ENCODE data around the gene TTLL11.
A peak's percentile ranks its signal among the peaks of the same experiment; 100 is the strongest.

The TTLL11 gene

DNA sequence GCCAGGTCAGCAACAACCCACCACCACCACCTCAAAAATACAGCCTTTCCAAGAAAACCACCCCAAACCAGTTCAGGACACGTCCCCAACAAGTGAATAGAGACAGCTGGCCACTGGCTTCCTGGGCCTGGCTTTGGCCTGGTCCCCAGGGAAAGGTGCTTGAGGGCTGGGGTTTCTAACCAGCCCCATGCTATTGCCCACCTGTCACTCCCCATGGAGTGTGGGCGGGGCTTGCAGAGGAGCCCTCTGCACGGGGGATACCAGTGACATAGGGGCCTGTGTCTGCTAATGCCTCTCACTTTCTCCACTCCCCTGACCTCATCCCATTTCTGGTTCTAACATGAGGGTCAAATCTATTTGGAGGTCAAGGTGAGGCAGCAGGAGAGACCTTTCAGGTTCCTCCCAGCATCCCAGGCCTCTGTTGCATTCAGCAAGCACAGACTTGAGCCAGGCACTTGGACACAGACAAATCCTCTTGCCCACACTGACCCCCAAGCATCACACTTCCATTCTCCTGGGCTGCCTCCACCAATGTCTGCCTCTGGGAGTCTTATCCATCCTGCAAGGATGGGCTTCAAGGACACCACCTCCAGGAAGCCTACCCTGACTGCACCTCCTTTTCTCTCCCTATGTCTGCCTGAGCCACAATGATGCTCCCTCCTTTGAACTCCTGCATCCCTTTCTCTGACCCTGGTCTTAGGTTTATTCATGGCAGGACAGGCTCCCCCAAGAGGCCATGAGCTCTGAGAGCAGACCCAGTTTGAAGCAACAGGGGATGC is 16.1 kb upstream of the TTLL11 start:
- no peak for DNase-seq

GRCh38 chr9:122107291-122107805 is 14.2 kb upstream of the TTLL11 start:
- DNase-seq = no peak

DNA sequence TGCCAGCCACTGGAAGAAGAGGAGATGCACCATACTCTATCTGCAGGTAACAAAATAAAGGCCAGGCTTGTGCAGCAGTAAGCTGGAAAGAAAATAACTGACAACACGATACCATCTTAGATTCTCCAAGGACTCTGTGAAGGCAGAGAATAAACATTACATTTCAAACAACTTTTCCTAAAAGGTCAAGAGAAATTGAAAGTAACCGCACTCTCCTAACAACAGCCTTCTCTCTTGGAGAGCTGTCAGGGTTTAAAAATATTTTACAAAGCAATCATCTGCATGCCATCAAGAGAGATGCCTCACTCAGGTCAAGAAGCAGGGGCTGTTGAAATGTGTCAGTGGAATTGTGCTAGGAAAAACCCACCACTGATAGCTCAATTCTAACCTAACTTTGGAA is 13.5 kb upstream of the TTLL11 start:
- DNase-seq = no peak

DNA sequence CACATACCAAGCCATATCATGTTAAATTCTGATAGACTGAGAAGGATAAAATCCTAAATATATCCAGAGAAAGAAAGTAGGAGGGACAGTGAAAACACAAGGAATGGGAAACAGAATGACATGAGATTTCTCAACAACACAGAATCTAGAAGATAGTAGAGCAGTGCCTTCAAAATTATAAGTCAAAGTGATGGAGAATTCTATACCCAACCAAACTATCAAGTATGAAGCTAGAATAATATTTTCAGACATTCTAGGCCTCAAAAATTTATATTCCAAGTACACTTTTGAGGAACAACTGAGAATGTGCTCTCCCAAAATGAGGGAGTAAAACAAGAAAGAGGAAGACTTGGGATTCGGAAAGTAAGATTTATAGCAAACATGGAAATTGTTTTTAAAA is 10.9 kb upstream of the TTLL11 start:
- no peak for DNase-seq

DNA sequence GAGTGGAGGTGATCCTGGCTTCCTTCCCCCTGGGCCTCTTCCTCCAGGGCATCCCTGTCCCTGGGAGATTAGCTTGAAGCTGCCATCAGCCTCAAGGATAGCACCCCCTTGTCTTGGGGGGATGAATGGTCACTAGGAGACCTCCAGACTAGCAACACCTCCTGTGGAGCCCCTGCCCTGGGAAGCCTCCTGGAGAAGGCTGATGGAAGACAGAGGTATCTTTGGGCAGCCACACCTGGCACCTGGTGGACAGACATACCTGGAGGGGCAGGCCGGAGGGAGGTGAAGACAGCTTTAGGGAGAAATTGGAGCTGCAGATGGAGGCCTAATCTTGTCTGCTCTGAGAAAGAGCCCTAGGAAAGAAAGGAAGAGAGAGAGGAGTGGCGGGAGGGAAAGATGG is 9.0 kb upstream of the TTLL11 start:
- no peak for DNase-seq

DNA sequence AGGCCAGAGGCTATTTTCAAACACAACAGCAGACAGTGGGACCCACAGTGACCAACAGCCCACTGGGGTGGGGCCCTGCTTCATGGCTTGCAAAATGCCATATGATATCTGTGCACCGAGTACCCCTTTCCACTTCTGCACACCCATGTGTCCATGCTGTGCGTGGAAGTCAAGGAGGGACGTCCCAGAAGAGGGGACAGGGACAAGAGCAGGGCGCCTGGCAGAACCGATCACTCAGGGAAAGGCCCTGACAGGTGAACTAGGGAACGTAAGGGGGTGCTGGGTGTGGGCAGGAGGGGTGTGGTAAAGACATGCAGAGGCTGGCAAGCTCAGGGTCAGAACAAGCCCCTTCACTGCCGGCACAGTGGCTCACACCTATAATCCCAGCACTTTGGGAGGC is 7.6 kb upstream of the TTLL11 start:
- no peak for DNase-seq

DNA sequence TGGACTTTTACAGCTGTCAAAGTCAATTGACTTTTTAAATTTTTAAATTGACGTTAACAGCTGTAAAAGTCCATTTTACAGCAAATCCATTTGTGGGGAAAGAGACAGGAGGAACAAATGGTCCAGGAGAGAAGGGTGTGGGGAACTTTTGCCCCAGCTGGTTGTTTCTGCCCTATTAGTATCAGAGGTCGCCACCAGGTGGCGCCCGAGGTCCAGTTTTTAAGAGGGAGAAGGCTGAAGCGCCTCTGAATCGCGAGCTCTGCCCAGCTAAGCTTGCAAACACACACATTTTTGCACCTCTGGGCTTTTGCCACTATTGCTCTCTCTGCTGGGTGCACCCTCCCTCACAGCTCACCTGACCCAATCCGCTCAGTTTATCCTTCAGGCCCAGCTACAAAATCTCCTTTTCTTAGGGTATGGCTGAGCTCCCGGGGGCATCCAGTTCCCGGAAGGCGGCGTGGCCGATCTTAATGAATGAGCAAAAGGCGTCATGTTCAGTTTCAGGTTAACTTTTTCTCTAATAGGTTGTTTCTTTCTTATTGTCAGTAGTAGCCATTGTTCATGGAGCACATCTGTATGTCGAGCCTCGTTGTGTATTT is 6.3 kb upstream of the TTLL11 start:
- peak; percentile 75 to 78 for DNase-seq

DNA sequence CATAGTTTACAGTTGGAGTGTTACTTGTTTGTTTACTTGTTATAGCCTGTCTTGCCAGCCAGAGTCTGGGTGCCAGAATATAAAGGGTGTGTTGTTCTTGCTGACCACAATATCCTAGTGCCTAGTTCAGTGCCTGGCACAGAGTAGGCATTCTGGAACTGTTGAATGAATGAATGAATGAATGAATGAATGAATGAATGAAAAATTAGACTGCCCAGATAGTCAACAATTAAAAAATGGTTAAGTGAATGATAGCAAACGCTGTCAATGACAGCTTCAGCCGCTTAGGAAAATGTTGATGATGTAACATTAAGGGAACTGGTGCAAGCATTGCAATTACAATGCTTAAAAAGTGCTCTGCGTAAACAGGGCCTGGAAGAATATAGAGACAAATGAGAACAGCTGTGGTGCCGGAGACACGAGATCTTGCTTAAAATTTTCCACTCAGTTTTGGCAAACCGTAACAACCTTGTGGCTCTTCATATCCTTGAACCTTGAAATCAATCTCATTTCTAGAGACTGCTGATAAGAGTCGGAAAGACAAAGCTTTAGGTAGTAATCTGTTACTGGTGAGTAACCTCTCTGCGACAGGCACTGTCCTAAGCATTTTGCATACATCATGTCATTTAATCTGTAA is 4.7 kb upstream of the TTLL11 start:
- no peak for DNase-seq

DNA sequence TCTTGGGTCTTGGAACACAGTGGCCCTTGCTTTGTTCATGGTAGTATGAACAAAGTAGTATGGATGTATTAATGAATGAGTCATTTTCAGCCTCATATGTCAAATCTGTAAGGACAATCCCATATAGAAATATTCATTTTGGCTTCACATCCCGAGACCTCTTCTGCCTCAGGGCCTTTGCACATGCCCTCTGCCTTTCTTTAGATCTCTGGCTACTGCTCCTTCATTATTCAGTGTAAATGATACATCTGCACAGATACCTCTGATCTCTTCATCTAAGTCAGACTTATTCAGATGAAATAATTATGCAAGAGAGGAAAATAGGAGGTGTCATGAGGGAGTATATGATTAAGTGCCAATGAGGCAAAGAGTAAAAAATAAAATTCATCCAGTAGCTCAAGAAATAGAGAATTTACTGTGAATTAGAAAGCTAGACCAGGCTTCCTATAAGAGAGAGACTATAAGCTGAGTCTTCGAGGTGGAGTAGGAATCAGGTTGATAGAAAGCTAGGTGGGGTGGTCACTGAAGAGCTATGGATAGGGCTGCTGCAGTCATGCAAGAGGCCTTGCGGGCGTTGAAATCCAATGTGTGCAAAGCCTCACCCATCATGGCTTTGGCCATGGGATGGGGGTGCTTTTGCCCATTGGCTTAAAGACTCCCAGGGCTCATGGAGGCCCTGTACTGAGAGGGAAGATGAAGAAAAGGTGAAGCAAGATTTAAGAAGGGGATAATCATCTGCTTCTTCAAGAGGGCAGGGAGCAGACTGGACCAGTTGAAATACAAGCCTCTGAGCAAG is 3.7 kb upstream of the TTLL11 start:
- DNase-seq = no peak

GRCh38 chr9:122095010-122095767 is 2.1 kb upstream of the TTLL11 start:
- DNase-seq = peak; percentile 39 to 44

DNA sequence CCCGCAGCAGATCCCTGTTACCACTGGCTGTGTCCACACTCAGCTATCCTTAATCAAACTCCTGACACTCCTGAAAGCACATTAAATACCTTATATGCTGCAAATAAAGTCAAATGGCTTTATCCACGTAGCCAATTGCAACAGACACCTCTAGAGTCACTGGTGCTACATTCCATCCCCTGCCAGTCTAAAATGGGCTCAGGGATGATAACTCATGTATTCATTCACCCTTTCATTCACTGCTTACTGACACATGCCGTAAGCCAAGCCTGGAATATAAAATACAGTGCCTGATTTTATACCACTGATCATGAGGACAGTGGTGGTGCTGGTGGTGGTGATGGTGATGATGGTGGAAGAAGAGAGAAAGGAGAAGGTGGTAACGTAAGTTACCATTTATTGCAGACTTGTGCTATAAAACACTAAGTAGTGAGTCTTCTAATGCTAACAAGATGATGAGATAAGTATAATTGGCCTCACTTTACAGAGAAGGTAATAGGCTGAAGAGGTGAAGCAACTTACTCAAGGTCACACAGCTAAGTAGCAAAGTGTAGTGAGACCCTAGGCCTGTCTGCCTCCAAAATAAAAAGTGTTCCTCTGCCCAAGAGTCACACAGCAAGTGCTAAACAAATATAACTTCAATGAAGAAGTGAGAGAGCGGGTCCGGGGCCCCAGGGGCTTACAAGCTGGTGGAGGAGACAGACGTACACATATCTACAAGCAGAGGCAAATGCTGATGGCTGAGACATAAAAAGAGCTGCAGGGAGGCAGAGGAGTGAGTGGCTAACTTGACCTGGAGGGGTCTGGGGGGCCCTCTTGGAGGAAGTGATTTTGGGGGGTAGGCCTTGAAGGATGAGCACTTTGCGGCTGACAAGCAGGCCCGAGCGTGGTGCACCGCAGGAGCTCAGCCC is 1.2 kb downstream of the TTLL11 start:
- DNase-seq = no peak

- DNase-seq = no peak
These were observed 2.1 kb downstream of the TTLL11 start for GRCh38 chr9:122090981-122091380.

GRCh38 chr9:122090287-122090883 is 2.7 kb downstream of the TTLL11 start:
- no peak for DNase-seq

DNA sequence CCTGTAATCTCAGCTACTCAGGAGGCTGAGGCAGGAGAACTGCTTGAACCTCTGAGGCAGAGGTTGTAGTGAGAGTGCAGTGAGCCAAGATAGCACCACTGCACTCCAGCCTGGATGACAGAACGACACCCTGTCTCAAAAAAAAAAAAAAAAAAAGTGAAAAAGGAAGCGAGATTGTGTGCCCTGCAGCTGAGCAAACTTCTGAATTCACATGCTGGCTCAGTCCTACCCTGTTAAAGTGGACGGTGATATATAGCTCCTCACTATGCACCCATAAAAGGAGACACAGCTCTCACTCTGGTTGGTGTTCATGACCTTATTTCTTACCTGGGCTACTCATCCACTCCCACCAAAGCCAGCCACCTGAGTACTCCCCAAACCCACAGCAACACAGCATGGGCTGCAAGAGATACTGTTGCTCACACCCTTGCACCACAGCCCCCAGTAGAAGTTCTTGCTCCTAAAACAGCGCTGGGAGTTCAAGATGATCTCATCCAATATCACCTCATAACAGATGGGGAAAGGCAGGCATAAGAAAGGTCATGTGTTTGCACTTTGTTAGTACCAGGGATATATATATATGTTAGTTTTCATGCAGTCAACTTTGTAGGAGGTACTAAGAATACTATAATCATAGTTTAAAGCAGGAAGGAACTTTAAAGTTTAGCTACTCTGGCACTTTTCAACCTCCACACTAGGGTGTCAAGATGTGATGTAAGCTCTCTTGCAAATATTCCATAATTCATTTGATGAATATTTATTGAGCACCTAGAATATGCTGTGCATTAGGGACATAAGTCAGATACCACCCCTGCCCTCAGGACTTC is 4.0 kb downstream of the TTLL11 start:
- DNase-seq = no peak

- DNase-seq = no peak
These were observed 5.5 kb downstream of the TTLL11 start for GRCh38 chr9:122087406-122088200.

- no peak for DNase-seq
These were observed 6.2 kb downstream of the TTLL11 start for GRCh38 chr9:122086873-122087272.

GRCh38 chr9:122085260-122085659 is 7.8 kb downstream of the TTLL11 start:
- DNase-seq = no peak

- DNase-seq = no peak
These were observed 9.0 kb downstream of the TTLL11 start for GRCh38 chr9:122084026-122084675.

GRCh38 chr9:122080986-122081385 is 12.1 kb downstream of the TTLL11 start:
- DNase-seq = no peak
